ENCODE measurements around the gene SLC25A41.

DNA sequence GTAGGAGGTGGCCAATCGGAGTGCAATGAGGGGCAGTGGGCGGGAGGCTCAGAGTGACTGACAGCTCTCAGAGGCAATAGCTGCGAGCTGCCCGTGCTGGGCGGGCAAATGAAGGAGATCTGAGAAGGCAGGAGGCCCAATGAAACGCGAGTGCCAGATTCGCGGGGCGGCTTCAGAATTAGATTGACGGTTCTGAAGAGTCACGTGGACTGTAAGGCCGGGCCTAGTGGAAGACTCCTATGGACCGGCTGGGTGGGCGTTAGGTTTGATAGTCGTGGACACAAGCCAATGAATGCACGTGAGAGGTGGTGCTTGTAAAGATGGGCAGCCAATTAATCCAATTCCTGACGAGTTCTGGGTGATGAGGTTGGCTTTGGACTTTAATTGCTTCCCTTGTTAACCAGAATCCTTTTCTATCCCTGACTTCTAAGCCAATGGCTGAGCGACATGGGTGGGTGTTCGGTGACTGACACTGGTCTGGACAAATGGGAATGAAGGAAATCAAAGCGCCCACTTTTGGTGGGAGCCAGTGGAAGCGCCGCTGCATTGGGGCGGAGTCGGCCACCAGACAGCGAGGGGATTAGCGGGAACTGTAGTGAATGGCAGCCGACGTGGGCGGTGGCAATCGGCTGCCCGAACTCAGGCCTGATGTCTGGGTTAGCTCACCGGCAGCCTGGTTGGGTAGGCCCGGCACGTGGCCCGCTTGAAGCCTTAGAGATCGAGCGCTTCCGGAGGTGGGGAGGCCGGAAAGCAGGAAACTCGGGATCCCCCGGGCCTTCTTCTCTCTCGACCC is 8.4 kb downstream of the SLC25A41 start:
- TF ChIP-seq, protein P1, sequence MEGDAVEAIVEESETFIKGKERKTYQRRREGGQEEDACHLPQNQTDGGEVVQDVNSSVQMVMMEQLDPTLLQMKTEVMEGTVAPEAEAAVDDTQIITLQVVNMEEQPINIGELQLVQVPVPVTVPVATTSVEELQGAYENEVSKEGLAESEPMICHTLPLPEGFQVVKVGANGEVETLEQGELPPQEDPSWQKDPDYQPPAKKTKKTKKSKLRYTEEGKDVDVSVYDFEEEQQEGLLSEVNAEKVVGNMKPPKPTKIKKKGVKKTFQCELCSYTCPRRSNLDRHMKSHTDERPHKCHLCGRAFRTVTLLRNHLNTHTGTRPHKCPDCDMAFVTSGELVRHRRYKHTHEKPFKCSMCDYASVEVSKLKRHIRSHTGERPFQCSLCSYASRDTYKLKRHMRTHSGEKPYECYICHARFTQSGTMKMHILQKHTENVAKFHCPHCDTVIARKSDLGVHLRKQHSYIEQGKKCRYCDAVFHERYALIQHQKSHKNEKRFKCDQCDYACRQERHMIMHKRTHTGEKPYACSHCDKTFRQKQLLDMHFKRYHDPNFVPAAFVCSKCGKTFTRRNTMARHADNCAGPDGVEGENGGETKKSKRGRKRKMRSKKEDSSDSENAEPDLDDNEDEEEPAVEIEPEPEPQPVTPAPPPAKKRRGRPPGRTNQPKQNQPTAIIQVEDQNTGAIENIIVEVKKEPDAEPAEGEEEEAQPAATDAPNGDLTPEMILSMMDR (IDR thresholded peaks at IDR 0.05) = peak in 1 of 4 experiments; percentile 28
- TF ChIP-seq POLR2A (IDR thresholded peaks at IDR 0.05) = peak in 1 of 2 donors; percentile 22
